ENCODE results near the gene KCTD21. TPM values are rescaled to one million over a fixed set of nuclear protein-coding genes. Genes with fewer than 3 reads are reported as not detected.

Gene KCTD21
- total RNA-seq, 1 donor from 2014 or later = 8.5 TPM

DNA sequence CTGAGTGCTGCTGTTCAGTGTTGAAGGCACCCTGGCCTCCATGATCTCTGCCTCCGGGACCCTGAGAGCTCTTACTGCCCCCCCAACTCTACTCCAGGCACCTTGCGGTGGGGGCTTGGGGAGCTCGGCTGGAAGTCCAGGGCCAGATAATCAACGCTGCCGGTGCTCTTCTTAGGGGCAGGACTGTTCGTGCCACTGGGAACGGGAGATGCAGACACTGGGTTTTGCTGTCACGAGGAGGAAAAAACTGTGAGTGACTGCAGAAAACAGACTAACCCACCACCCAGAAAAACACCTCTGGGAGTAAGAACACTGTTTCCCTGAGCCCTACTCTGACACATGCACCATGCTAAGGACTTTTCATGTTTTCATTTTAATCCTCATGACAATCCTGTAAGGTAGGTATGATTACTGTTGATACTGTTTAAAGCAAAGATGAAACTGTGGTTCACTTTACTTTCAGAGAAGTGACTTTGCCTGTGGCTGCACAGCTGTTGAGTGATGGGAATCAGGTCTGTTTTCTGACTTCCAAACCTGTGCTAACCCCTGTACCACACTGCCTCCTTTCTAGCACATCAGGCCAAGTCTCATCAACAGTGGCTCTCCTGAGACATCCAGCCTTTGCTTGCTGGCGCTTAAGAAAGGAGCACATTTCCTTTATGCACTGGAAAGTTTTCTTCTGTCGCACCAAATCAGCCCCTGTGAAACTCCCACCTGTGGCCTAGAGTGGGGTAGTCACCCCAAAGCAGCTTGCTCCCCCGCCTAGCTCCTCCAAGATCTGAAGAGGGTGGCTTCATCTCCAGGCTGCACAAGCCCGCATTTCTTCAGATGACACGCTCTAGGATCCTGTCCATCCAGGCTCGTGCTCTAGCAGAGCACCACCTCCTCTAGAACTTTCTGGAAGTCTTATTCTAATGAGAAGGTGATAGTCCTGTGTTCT lies 32.1 kb upstream of the KCTD21 start:
- ATAC-seq (no peak), DNase-seq (no peak)
- intact Hi-C loops (cut with micrococcal nuclease) = loop anchor here (10.0 kb wide), 1 partner anchor 194 kb away; the partner anchor contains the start of gene GAB2

DNA sequence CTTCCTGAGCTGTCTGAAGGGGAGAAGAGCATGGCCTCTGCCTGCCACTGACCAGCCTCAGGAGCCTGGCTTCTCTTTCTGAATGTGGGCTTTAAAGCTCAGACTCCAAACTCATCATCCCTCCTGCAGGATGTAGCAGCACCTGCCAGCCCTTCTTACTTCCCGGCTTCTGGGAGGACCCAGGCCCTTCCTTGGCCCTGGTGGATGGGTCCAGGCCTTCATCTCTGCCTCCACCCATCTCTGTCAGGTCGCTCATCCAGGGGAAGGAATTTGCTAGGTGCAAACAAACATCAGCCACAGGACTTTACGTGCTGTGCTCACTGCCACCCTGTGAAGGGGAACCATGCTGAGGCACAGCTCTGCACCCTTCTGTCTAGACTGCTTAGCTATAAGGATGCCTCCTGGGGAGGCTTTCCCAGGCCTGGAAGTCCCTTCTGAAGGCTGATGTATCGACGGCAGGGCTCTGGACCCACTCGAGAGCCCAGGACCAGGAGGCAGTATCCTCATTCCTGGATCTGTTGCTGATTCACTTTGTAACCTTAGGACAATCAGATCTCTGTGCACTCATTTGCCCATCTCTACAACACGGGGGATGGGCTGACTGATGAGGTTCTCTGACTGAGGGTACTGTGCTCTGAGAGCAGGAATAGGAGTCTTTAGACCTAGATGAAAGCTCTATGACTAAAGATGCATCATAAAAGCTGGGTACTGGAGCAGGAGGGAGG lies 31.2 kb upstream of the KCTD21 start:
- ATAC-seq (no peak), DNase-seq (no peak)
- intact Hi-C loops (cut with micrococcal nuclease) = loop anchor here (10.0 kb wide), 1 partner anchor 195 kb away; the partner anchor contains the start of gene GAB2

DNA sequence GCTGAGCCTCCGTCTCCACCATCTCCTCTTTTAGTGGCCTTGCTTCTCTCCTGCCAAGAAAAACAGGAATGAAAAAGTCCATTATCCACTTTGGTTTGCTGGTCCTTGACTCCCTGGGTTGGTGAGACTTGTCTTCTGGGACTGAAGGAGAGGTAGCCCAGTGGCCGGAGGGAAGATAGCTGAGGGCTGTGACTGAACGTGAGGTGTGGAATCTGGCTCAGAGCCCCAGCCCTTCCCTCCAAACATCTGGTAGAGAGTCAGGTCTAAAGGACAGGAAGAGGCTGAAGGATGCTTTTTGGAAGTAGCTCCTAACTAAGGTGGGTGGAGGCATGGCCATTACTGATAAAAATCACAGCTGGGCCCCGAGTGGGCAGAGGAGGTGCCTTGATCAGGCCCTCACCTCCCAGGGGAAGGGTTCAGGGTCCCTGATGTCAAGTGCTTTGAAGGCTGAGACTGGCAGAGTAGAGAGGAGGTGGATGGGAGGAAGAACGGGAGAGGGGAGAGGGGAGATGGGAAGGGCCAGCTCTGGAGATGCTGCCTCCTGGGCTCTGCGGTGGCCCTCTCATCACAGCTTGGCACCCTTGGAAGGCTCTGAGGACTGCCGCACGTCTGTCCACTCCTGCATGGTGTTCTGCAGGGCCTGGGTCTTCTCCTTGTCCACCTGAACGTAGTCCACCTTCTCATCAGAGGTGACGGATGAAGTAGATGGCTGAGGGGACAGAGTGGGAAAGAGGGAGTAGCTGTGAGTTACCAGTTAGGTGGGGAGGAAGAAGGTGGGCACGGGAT lies 30.5 kb upstream of the KCTD21 start:
- ATAC-seq (no peak), DNase-seq (no peak)
- intact Hi-C loops (cut with micrococcal nuclease) = no loop called here

- ATAC-seq = no peak
- no peak for DNase-seq
- intact Hi-C loops (cut with micrococcal nuclease) = no loop called here
Observed at GRCh38 chr11:78217650-78218541, 29.5 kb upstream of the KCTD21 start.

- ATAC-seq (no peak), DNase-seq (no peak)
- intact Hi-C loops (cut with micrococcal nuclease) = no loop called here
Observed at GRCh38 chr11:78216571-78217287, 28.3 kb upstream of the KCTD21 start.

- intact Hi-C loops (cut with micrococcal nuclease) = no loop called here
Observed at GRCh38 chr11:78216021-78216420, 27.6 kb upstream of the KCTD21 start.

DNA sequence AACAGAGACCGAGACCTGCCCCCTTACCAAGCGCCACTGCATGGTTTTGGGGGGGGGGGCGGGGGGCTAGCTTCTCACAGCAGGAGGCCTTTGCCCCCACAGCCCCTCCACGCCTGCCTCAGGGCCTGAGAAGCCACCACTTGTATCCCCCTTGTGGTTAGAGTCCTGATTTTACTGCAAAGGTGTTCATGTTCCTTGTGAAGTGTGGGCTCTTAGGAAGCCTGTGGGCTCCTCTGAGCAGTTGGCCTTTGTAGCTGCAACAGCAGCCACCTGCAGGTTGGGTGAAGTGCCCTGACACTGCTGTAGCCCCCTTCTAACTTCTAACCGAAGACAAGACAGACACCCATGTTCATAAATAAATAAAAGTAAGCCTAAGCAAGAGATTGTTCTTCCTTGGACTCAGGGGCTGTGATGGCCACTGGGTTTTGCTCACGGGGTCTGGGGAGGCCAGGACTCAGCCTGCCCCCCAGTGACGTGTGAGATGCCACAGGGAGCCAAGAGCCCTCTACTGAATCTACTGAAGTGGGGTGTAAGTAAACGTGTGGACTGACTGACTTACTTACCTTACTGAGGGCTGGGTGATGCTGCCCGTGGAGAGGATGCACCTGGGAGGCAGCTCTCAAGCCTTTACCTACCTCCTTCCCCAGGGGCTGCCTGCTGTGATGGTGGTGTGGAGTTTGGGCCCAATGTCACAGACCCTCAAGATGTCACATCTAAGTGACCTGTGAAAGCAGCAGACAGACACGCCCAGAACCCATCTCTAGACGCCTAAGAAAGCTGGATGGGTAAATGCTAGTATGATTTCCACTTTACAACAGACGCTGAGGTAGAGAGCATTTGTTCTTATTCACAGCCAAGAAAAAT lies 26.1 kb upstream of the KCTD21 start:
- no peak for DNase-seq
- intact Hi-C loops (cut with micrococcal nuclease) = no loop called here
- no peak for ATAC-seq

More at GRCh38 chr11:78216021-78216420, 27.6 kb upstream of the KCTD21 start:
- no peak for DNase-seq
- ATAC-seq = no peak

DNA sequence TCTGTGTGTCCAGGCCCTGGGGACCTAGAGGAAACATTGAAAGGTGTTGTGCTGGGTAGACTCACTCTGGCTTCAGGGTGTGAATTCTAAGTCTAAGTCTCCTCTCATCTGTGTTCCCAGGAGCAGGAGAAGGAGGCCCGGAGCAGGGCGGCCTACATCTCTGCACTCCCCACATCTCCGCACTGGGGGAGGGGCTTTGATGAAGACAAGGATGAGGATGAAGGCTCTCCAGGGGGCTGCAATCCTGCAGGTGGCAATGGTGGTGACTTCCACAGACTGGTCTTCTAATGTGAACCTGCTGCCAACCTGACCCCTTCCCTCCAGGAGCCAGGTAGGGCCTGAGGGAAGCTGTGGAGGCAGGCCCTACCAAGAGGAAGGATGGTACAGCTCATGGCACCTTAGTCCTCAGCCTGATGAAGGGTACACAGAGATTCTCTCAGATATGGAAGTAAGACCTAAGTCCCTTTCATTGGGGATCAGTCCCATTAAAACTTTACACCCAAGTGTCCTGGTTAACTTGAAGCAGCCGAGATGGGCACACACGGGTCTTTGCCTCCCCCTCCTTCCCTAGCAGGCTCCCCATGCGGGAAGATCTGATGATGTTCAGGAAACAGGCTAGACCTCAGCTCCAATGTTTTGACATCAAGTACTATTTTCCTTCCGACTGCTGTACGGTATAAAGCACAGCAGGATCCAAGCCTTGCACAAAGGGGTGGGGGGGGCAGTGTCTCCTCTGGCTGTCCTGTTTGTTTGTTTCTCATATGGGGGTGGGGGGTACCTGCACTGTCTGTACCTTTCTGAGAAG lies 25.3 kb upstream of the KCTD21 start:
- no peak for ATAC-seq
- no peak for DNase-seq
- intact Hi-C loops (cut with micrococcal nuclease) = no loop called here

DNA sequence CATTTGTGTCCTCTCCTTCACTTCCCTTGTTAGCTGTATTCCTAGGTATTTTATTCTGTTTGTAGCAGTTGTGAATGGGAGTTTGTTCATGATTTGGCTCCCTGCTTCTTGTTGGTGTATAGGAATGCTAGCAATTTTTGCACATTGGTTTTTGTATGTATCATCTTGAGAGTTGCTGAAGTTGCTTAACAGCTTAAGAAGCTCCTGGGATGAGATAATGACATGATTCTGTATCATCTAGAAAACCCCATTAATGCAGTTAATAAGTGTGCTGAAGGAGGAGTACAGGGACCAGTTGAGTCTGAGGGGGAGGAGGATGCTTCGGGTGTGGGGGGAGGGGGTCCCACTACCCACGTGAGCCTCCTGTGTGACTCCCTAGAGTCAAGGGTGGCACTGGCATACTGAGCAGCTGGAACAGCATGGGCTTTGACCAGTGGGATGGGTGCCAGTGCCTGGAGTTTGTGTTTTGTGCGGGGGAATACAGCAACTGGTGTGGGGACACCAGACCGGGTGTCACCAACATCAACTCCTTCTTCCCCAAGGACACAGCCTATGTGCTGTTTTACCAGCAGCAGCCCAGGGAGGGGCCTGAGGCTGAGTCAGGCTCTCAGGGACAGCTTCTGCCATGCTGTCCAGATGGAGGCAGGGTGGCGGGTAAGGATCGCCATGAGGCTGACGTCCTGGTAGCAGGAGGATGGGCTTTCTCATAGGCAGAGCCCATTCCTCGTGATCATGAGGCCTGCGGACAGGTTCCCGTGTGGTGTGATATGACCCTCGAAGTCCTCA lies 24.4 kb upstream of the KCTD21 start:
- intact Hi-C loops (cut with micrococcal nuclease) = no loop called here
- DNase-seq = no peak
- peak; percentile 25 for ATAC-seq

GRCh38 chr11:78211565-78211964 lies 23.1 kb upstream of the KCTD21 start:
- DNase-seq (no peak), ATAC-seq (no peak)
- intact Hi-C loops (cut with micrococcal nuclease) = no loop called here

GRCh38 chr11:78210000-78210608 lies 21.7 kb upstream of the KCTD21 start:
- DNase-seq (no peak), ATAC-seq (no peak)
- intact Hi-C loops (cut with micrococcal nuclease) = no loop called here

- DNase-seq (no peak), ATAC-seq (no peak)
- intact Hi-C loops (cut with micrococcal nuclease) = no loop called here
Observed at GRCh38 chr11:78209478-78209877, 21.1 kb upstream of the KCTD21 start.

DNA sequence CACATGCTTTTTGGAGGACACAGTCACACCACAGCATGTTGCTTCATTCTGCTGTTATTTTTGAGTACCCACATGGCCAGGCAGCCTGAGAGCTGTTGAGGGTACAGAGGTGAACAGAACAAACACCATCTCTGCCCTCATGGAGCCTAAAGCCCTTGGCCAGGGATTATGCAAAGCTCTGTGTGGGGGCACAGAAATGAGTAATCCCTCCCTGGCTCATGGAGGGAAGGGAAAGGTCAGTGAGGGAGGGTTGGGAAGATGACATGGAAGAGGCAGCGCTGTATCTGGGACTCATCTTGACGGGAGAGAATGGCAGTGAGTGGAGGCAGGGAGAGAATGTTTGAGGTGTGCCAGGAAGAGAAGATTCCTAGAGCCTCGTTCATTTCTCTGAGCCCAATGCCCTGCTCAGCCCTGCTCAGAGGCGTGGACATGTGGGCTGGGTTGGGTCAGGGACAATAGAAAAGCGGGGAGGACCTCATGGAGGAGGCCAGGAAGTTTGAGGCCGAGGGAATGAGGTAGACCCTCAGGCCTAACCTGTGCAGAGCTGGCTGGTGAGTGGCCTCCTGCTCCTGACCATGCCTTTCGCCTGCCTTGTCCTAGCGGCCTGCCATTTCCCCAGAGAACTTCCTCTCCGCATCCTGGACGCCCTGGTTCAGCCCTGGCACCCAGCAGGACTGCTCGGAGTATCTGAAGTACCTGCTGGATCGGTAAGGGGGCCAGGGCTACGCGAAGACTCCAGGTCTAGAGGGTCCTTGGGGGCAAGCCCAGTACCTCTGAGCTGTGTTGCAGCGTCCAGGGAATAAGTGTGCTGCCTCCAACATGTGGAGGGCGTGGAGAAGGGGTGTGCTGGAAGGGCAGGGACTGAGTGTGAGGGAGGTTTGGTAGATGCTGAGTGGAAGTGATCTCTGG lies 20.1 kb upstream of the KCTD21 start:
- intact Hi-C loops (cut with micrococcal nuclease) = no loop called here
- DNase-seq (no peak), ATAC-seq (no peak)
